HT1080 (cell line): ENCODE data around the gene SIPA1L3. TPM values are rescaled to one million over a fixed set of nuclear protein-coding genes. Genes with fewer than 3 reads are reported as not detected.
"Not testable (repeated sequence)": the region's sequence is repeated elsewhere in the genome, so short reads cannot be mapped to it uniquely, and the experiment has no call there.

Source experiments
- DNase-seq: peaks from one replicate; pipeline ENCODE4 v3.0.0-alpha.2; 2015; ENCODE audit warnings: low read depth
- total RNA-seq: library from RNA; depleted of rRNA; stranded (reverse); fragments of >200 nt; shearing (Covaris generic); gene quantifications from 2 replicates; pipeline ENCODE4 v1.2.3, GENCODE V29; 2014

SIPA1L3 gene
- total RNA-seq, 1 experiment from 2014 or later, result 30.2 TPM

DNA sequence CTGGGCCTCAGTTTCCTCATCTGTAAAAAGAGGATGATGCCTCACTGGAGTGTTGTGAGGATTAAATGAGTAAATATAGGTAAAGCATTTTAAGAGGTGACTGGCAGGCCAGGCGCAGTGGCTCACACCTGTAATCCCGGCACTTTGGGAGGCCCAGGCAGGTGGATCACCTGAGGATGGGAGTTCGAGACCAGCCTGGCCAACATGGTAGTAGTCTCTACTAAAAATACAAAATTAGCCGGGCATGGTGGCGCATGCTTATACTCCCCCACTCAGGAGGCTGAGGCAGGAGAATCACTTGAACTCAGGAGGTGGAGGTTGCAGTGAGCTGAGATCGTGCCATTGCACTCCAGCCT, 317.8 kb downstream of the SIPA1L3 start:
- not testable (repeated sequence) for DNase-seq

- DNase-seq, result no peak
Measured at GRCh38 chr19:38227287-38228004, 320.4 kb downstream of the SIPA1L3 start.

DNA sequence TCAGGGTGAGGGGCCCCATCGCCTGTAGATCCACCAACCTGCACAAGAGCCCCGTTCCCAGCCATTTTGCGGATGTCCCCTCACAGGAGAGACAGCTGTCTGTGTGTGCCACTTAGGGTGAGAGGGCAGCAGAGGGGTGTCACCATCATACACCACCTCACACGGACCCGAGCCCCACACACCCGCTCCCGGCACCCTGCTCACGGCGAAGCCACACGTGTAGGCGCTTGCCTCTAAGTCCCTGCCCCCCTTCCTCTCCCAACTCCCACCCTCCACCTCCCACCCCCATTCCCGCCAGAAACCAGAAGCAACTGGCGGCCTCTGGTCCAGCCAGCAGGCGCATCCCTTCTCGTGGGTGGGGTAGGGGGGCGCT, 321.0 kb downstream of the SIPA1L3 start:
- no peak for DNase-seq

GRCh38 chr19:38228491-38229439, 321.8 kb downstream of the SIPA1L3 start:
- no peak for DNase-seq

DNA sequence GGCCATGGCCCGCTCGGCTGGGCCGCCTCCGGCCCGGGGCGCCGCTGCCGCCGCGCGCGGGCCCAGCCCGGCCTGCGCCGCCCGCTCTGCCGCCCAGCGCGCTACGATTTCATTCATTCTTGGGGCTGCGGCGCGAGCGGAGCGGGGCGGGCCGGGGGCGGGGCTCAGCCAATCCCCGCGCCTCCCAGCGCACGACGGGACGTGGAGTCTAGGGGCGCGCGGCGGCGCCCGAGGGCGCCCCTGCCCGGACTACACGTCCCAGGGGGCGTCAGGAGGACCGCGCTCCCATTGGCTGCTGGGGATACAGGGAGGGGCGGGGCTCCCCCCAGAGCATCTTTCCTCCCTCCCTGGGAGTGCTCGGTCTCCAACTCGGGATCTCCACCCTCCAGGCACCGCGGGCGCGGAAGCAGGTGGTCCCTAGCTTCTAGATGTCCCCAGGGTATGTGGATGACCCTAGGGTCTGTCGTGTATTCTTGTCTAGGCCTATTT, 322.6 kb downstream of the SIPA1L3 start:
- peak; percentile 85 for DNase-seq

GRCh38 chr19:38230506-38231133, 323.6 kb downstream of the SIPA1L3 start:
- DNase-seq, result not testable (repeated sequence)

DNA sequence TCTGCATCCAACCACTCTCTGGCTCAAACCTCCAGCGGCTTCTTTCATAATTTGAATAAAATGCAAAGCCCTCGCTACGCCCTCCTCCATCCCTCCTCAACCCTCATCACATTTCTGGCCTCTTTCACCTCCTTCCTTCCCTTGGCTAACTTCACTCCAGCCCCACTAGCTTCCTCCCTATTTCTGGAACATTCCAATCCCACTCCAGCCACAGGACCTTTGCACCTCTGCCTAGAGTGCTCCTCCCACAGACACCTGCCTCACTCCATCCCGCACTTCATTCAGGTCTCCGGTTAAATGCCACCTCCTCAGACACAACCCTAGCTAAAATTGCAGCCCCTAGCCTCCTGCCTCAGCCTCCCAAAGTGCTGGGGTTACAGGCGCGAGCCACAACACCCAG, 324.9 kb downstream of the SIPA1L3 start:
- no peak for DNase-seq

- peak; percentile 53 for DNase-seq
Measured at GRCh38 chr19:38233740-38234251, 326.8 kb downstream of the SIPA1L3 start.

- DNase-seq, result no peak
Measured at GRCh38 chr19:38234615-38235014, 327.6 kb downstream of the SIPA1L3 start.

DNA sequence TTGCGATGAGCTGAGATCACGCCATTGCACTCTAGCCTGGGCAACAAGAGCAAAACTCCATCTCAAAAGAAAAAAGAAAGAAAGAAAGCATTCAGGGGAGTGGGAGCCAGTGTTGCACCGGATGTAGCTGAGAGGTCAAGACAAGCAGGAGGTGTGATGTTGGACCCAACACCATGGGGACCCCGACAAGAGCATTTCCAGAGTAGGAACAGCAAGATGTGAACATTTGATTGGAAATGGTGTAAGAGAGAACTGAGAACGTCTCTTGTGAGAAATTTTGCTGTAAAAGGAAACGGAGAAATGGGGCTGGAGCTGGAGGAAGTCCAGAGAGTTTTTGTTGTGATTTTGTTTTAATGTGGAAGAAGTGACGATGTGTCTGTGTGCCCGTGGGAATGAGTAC, 332.8 kb downstream of the SIPA1L3 start:
- DNase-seq, result no peak

DNA sequence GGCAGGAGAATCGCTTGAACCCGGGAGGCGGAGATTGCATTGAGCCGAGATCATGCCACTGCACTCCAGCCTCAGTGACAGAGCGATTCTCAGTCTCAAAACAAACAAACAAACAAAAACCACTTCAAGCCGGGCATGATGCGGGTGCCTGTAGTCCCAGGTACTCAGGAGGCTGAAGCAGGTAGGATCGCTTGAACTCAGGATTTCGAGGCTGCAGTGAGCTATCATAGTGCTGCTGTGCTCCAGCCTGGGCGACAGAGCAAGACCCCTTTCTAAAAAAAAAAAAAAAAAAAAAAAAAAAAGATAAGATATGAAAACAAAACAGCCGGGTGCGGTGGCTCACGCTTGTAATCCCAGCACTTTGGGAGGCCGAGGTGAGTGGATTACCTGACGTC, 336.3 kb downstream of the SIPA1L3 start:
- DNase-seq, result no peak

DNA sequence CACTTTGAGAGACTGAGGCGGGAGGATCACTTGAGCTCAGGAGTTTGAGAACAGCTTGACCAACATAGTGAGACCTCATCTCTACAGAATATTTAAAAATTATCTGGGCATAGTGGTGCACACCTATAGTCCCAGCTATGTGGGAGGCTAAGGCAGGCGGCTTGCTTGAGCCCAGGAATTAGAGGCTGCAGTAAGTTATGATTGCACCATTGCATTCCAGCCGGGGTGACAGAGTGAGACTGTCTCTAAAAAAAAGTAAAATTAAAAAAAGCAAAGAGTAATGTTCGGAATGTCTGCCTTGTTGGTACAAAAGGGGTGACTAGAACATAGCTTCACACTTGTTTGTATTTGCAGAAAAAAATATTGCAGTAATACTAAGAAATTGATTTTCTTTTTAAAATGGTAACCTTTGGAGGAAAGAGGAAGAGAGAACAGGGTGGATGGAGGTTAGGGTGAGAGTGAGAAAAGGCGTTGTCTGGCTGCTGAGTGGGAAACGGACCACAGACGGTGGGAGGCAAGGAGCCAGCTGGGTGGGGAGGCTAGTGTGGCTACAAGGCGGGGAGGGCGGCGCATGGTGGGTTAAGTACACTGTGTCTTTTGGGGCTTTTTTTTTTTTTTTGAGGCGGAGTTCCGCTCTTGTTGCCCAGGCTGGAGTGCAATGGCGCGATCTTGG, 339.0 kb downstream of the SIPA1L3 start:
- no peak for DNase-seq

GRCh38 chr19:38247126-38247525, 340.1 kb downstream of the SIPA1L3 start:
- no peak for DNase-seq

DNA sequence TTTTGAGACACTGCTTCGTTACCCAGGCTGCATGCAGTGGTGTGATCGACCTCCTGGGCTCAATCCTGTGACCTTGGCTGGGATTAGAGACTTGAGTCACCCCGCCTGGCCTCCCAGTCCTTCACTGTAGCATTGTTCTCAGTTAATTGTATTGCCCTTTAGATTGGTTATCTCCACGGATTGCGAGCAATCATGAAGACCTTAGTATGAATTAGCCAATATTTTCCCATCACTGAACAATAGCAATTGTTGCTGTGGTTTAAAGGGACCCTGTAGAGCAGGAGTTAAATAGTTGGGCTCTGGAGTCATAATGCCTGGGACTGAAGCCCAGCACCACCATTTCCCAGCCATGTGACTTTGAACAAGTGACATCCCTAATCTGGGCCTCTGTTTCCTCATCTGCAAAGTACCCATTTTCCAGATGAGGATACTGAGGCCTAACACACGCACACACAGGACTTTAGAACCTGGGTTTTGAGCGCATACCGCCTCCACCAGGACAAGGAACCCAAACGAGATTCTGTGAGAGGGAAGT, 340.8 kb downstream of the SIPA1L3 start:
- DNase-seq, result no peak

- DNase-seq, result no peak
Measured at GRCh38 chr19:38248421-38248820, 341.4 kb downstream of the SIPA1L3 start.

- DNase-seq, result no peak
Measured at GRCh38 chr19:38250428-38250820, 343.4 kb downstream of the SIPA1L3 start.

GRCh38 chr19:38250821-38251563, 344.0 kb downstream of the SIPA1L3 start:
- DNase-seq, result no peak

DNA sequence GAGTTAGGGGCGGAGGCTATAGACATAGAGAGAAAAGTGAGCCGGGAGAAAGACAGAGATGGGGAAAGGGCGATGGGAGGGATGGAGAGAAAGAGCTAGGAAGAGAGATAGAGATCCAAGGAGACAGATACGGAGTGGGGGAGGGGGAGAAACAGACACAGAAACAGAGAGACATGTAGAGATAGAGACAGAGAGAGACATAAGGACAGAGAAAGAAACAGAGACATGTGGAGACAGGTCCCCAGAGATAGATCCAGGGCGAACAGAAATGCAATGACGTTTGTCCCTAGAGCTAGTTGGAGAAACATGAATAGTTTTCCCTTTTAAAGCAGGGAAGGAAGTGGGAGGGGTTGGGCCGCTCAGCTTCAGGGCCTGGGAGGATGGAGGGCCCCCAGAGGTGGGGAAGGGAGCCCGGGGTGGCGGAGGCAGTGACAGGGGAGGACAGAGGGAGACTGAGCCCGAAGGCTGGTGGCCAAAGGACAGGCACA, 344.6 kb downstream of the SIPA1L3 start:
- DNase-seq, result no peak

DNA sequence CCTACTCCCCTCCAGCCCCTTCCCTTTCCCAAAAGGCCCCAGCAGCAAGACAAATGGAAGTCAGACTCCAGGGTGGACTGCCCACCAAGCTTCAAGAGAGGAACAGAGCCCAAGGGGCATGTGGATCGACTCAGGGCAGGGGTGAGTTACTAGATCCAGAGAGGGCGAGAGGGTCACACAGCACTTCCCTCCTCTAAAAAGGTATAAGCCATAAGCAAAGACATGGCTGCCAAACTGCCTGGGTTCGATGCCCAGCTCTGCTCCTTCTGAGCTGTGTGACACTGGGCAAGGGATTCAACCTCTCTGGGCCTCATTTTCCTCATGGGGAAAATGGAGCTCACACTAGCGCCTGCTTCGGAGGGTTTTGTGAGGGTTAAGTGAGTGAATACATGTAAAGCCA, 345.4 kb downstream of the SIPA1L3 start:
- DNase-seq, result no peak
